Activated CD8-positive, alpha-beta T cell treated with anti-CD3 and anti-CD28 coated beads, Interleukin-2, amount 10 ng/mL, durations not matched to agents 7 days and 5 days (primary cell): ENCODE data around the gene STAT3. TPM values are rescaled to one million over a fixed set of nuclear protein-coding genes. Genes with fewer than 3 reads are reported as not detected.
A peak's percentile ranks its signal among the peaks of the same experiment; 100 is the strongest.
"Not testable (repeated sequence)": the region's sequence is repeated elsewhere in the genome, so short reads cannot be mapped to it uniquely, and the experiment has no call there.

Source experiments
- ATAC-seq: fragments of 150-1000 bp; cut with Tn5 transposase; one replicate; pipeline ENCODE4 v1.10.0; 2021; ENCODE audit warnings: moderate library complexity
- CTCF ChIA-PET: fragments of 350-600 bp; sonication (Branson Sonifier 250); formaldehyde crosslinking; loops from one replicate; lab custom pipeline; 2021; ENCODE audit warnings: antibody characterized with exemption; lab: Charles Lee
- POLR2A ChIA-PET: fragments of 350-600 bp; sonication (Branson Sonifier 250); formaldehyde crosslinking; loops from one replicate; lab custom pipeline; 2021; ENCODE audit warnings: antibody characterized with exemption; lab: Charles Lee
- DNase-seq: peaks from one replicate; pipeline ENCODE4 v3.0.0-alpha.2; 2020
- H3K27ac Mint-ChIP-seq: one replicate; pipeline ENCODE4 v1.8.0; 2021; ENCODE audit warnings: mild to moderate bottlenecking, mixed read lengths
- H3K27me3 Mint-ChIP-seq: one replicate; pipeline ENCODE4 v1.8.0; 2021; ENCODE audit warnings: low read depth, mixed read lengths
- H3K36me3 Mint-ChIP-seq: one replicate; pipeline ENCODE4 v1.8.0; 2021; ENCODE audit warnings: low read depth, mixed read lengths
- H3K4me1 Mint-ChIP-seq: one replicate; pipeline ENCODE4 v1.8.0; 2021; ENCODE audit warnings: low read depth, mixed read lengths
- H3K4me3 Mint-ChIP-seq: one replicate; pipeline ENCODE4 v1.8.0; 2021; ENCODE audit warnings: mild to moderate bottlenecking, mixed read lengths
- H3K9me3 Mint-ChIP-seq: one replicate; pipeline ENCODE4 v1.8.0; 2022; ENCODE audit warnings: mixed read lengths; ENCODE audit not compliant: insufficient read depth
- total RNA-seq, 2 experiments: library from RNA; stranded (reverse); gene quantifications; one replicate each; pipeline ENCODE4 v1.2.3, GENCODE V29; 2021

The STAT3 gene
- total RNA-seq, 2 experiments from 2014 or later, result 94.7 to 101 TPM

- H3K4me1 Mint-ChIP-seq, result peaks cover 35% of the 10 kb centered on the region
- DNase-seq (no peak), ATAC-seq (no peak)
- no peak overlapping the region for H3K4me3 Mint-ChIP-seq
- ChIA-PET CTCF (interaction anchor here (2.0 kb wide), 1 partner anchor 15 kb away, joined by 4 read pairs; no protein-coding TSS in a partner anchor), POLR2A (no interaction called here)
- no peaks in the 10 kb centered on the region for H3K27me3 Mint-ChIP-seq
- H3K9me3 Mint-ChIP-seq, result no peaks in the 10 kb centered on the region
- peak overlapping the region; percentile 37 for H3K27ac Mint-ChIP-seq
- H3K36me3 Mint-ChIP-seq, result peaks cover 72% of the 10 kb centered on the region
Observed at GRCh38 chr17:42307362-42307927, 80.8 kb downstream of the STAT3 start.

GRCh38 chr17:42306385-42306667, 81.9 kb downstream of the STAT3 start:
- POLR2A ChIA-PET, result interaction anchor here (1.5 kb wide), 1 partner anchor 12 kb away, joined by 3 read pairs; no protein-coding TSS in a partner anchor
- H3K4me3 Mint-ChIP-seq, result no peak overlapping the region
- H3K9me3 Mint-ChIP-seq, result no peaks in the 10 kb centered on the region
- peaks cover 76% of the 10 kb centered on the region for H3K36me3 Mint-ChIP-seq
- H3K4me1 Mint-ChIP-seq, result peaks cover 24% of the 10 kb centered on the region
- H3K27ac Mint-ChIP-seq, result no peak overlapping the region
- CTCF ChIA-PET, result interaction anchor here (1.2 kb wide), 1 partner anchor 84 kb away, joined by 5 read pairs; no protein-coding TSS in a partner anchor
- H3K27me3 Mint-ChIP-seq, result no peaks in the 10 kb centered on the region
- DNase-seq (no peak), ATAC-seq (no peak)

- Mint-ChIP-seq H3K4me3 (no peak overlapping the region), H3K36me3 (peaks cover 76% of the 10 kb centered on the region), H3K27me3 (no peaks in the 10 kb centered on the region), H3K4me1 (peaks cover 19% of the 10 kb centered on the region), H3K27ac (peak overlapping the region; percentile 70), H3K9me3 (no peaks in the 10 kb centered on the region)
- ATAC-seq (no peak), DNase-seq (no peak)
- POLR2A ChIA-PET, result interaction anchor here (1.5 kb wide), 1 partner anchor 11 kb away, joined by 3 read pairs; no protein-coding TSS in a partner anchor
- CTCF ChIA-PET, result interaction anchor here (0.7 to 1.2 kb wide), 2 partner anchors 84 to 174 kb away, joined by 3 to 5 read pairs; no protein-coding TSS in a partner anchor
Observed at GRCh38 chr17:42305543-42306384, 82.5 kb downstream of the STAT3 start.

- H3K27me3 Mint-ChIP-seq, H3K27ac Mint-ChIP-seq, H3K9me3 Mint-ChIP-seq, ATAC-seq, H3K4me3 Mint-ChIP-seq, DNase-seq, POLR2A ChIA-PET: not testable (repeated sequence)
- Mint-ChIP-seq H3K36me3 (peaks cover 68% of the 10 kb centered on the region), H3K4me1 (peaks cover 12% of the 10 kb centered on the region)
- CTCF ChIA-PET, result interaction anchor here (1.1 to 1.2 kb wide), 2 partner anchors 83 to 98 kb away, joined by 3 to 5 read pairs; no protein-coding TSS in a partner anchor
Observed at GRCh38 chr17:42305031-42305330, 83.3 kb downstream of the STAT3 start.

GRCh38 chr17:42304187-42305030, 83.8 kb downstream of the STAT3 start:
- peak overlapping the region; percentile 49 for H3K27ac Mint-ChIP-seq
- ChIA-PET POLR2A (no interaction called here), CTCF (interaction anchor here (1.1 to 3.0 kb wide), 2 partner anchors 82 to 98 kb away, joined by 3 to 6 read pairs; no protein-coding TSS in a partner anchor)
- no peaks in the 10 kb centered on the region for H3K27me3 Mint-ChIP-seq
- ATAC-seq, result no peak
- H3K9me3 Mint-ChIP-seq, result no peaks in the 10 kb centered on the region
- DNase-seq, result no peak
- peaks cover 62% of the 10 kb centered on the region for H3K36me3 Mint-ChIP-seq
- no peak overlapping the region for H3K4me3 Mint-ChIP-seq
- peaks cover 7% of the 10 kb centered on the region for H3K4me1 Mint-ChIP-seq

GRCh38 chr17:42303694-42304093, 84.5 kb downstream of the STAT3 start:
- Mint-ChIP-seq H3K27me3 (no peaks in the 10 kb centered on the region), H3K9me3 (no peaks in the 10 kb centered on the region), H3K4me3 (no peak overlapping the region), H3K36me3 (peaks cover 60% of the 10 kb centered on the region), H3K27ac (peak overlapping the region; percentile 35), H3K4me1 (peaks cover 7% of the 10 kb centered on the region)
- ChIA-PET CTCF (interaction anchor here (0.7 to 3.0 kb wide), 4 partner anchors 19 to 288 kb away, joined by 3 to 6 read pairs (median 4); no protein-coding TSS in a partner anchor), POLR2A (interaction anchor here (0.6 kb wide), 1 partner anchor 11 kb away, joined by 7 read pairs; no protein-coding TSS in a partner anchor)
- DNase-seq (no peak), ATAC-seq (no peak)

GRCh38 chr17:42301022-42301421, 87.2 kb downstream of the STAT3 start:
- Mint-ChIP-seq H3K27me3 (no peaks in the 10 kb centered on the region), H3K9me3 (no peaks in the 10 kb centered on the region), H3K36me3 (peaks cover 54% of the 10 kb centered on the region), H3K4me1 (peaks cover 5% of the 10 kb centered on the region), H3K27ac (no peak overlapping the region), H3K4me3 (no peak overlapping the region)
- no peak for ATAC-seq
- ChIA-PET CTCF (interaction anchor here (1.2 kb wide), 2 partner anchors 11 to 106 kb away, joined by 3 read pairs; no protein-coding TSS in a partner anchor), POLR2A (no interaction called here)
- DNase-seq, result no peak

GRCh38 chr17:42299913-42300312, 88.3 kb downstream of the STAT3 start:
- POLR2A ChIA-PET, H3K4me1 Mint-ChIP-seq, H3K9me3 Mint-ChIP-seq, ATAC-seq, CTCF ChIA-PET, H3K27me3 Mint-ChIP-seq, DNase-seq, H3K27ac Mint-ChIP-seq, H3K4me3 Mint-ChIP-seq: not testable (repeated sequence)
- H3K36me3 Mint-ChIP-seq, result peaks cover 61% of the 10 kb centered on the region

GRCh38 chr17:42299361-42299760, 88.9 kb downstream of the STAT3 start:
- ATAC-seq, CTCF ChIA-PET, H3K27ac Mint-ChIP-seq, H3K9me3 Mint-ChIP-seq, DNase-seq, POLR2A ChIA-PET, H3K4me3 Mint-ChIP-seq, H3K4me1 Mint-ChIP-seq, H3K27me3 Mint-ChIP-seq: not testable (repeated sequence)
- H3K36me3 Mint-ChIP-seq, result peaks cover 58% of the 10 kb centered on the region

GRCh38 chr17:42297775-42298174, 90.5 kb downstream of the STAT3 start:
- H3K36me3 Mint-ChIP-seq, result peaks cover 54% of the 10 kb centered on the region
- H3K4me1 Mint-ChIP-seq, DNase-seq, POLR2A ChIA-PET, H3K27me3 Mint-ChIP-seq, H3K4me3 Mint-ChIP-seq, H3K9me3 Mint-ChIP-seq, ATAC-seq, H3K27ac Mint-ChIP-seq: not testable (repeated sequence)
- CTCF ChIA-PET, result interaction anchor here (0.8 kb wide), 1 partner anchor 76 kb away, joined by 5 read pairs; no protein-coding TSS in a partner anchor

- CTCF ChIA-PET, result no interaction called here
- H3K4me1 Mint-ChIP-seq, result peaks cover 10% of the 10 kb centered on the region
- no peaks in the 10 kb centered on the region for H3K9me3 Mint-ChIP-seq
- no peak for ATAC-seq
- no peak for DNase-seq
- H3K27me3 Mint-ChIP-seq, result no peaks in the 10 kb centered on the region
- peaks cover 49% of the 10 kb centered on the region for H3K36me3 Mint-ChIP-seq
- H3K4me3 Mint-ChIP-seq, result no peak overlapping the region
- POLR2A ChIA-PET, result interaction anchor here (0.9 kb wide), 1 partner anchor 74 kb away, joined by 3 read pairs; no protein-coding TSS in a partner anchor
- H3K27ac Mint-ChIP-seq, result no peak overlapping the region
Observed at GRCh38 chr17:42296012-42296411, 92.2 kb downstream of the STAT3 start.
